SK-N-SH treated with all-trans-retinoic acid at 6 μM for 48 hours (cell line): ENCODE results near the gene GALNT17.

ENCODE experiments used
- ATAC-seq: fragments of 200-7000 bp; cut with Tn5 transposase; 3 replicates; pipeline ENCODE4 v1.9.1; 2020; ENCODE audit warnings: mild to moderate bottlenecking, moderate library complexity
- ARNTL ChIP-seq: fragments of 450-650 bp; formaldehyde crosslinking; IDR thresholded peaks from 2 replicates; pipeline ENCODE4 v1.5.0; 2020; ENCODE audit warnings: low read depth, mild to moderate bottlenecking, moderate library complexity, borderline replicate concordance
- BACH2 ChIP-seq: fragments of 250-450 bp; sonication (Bioruptor Pico); IDR thresholded peaks from 2 replicates; pipeline ENCODE4 v1.9.0; 2021; ENCODE audit warnings: mild to moderate bottlenecking, borderline replicate concordance
- CREB5 ChIP-seq: fragments of 250-450 bp; sonication (Bioruptor Pico); IDR thresholded peaks from 2 replicates; pipeline ENCODE4 v1.5.1; 2020; ENCODE audit warnings: low read depth, mild to moderate bottlenecking, moderate library complexity
- CSDC2 ChIP-seq: fragments of 250-450 bp; sonication (Bioruptor Pico); IDR thresholded peaks from 2 replicates; pipeline ENCODE4 v1.5.0; 2020; ENCODE audit warnings: mild to moderate bottlenecking, moderate library complexity
- CSRNP3 ChIP-seq: fragments of 250-450 bp; sonication (Bioruptor Pico); IDR thresholded peaks from 2 replicates; pipeline ENCODE4 v1.5.1; 2021; ENCODE audit warnings: mild to moderate bottlenecking, moderate library complexity
- ESRRG ChIP-seq: fragments of 250-450 bp; sonication (Bioruptor Pico); IDR thresholded peaks from 2 replicates; pipeline ENCODE4 v1.6.1; 2021; ENCODE audit warnings: mild to moderate bottlenecking
- GLIS3 ChIP-seq: fragments of 250-450 bp; sonication (Bioruptor Pico); IDR thresholded peaks from 2 replicates; pipeline ENCODE4 v1.5.0; 2020; ENCODE audit warnings: mild to moderate bottlenecking, moderate library complexity
- OSR1 ChIP-seq: fragments of 250-450 bp; sonication (Bioruptor Pico); IDR thresholded peaks from 2 replicates; pipeline ENCODE4 v1.8.0; 2022; ENCODE audit warnings: moderate library complexity, mild to moderate bottlenecking, inconsistent platforms
- PATZ1 ChIP-seq: fragments of 250-450 bp; sonication (Bioruptor Pico); IDR thresholded peaks from 2 replicates; pipeline ENCODE4 v1.8.0; 2020; ENCODE audit warnings: mild to moderate bottlenecking, moderate library complexity, borderline replicate concordance
- POU6F1 ChIP-seq: fragments of 250-450 bp; sonication (Bioruptor Pico); IDR thresholded peaks from 2 replicates; pipeline ENCODE4 v1.8.0; 2021; ENCODE audit warnings: low read depth, mild to moderate bottlenecking, moderate library complexity, borderline replicate concordance
- PPARA ChIP-seq: fragments of 250-450 bp; sonication (Bioruptor Pico); IDR thresholded peaks from 2 replicates; pipeline ENCODE4 v1.5.0; 2020; ENCODE audit warnings: mild to moderate bottlenecking, borderline replicate concordance
- RARB ChIP-seq: fragments of 250-450 bp; sonication (Bioruptor Pico); IDR thresholded peaks from 2 replicates; pipeline ENCODE4 v1.8.0; 2021; ENCODE audit warnings: mild to moderate bottlenecking, moderate library complexity
- SNAI2 ChIP-seq: fragments of 250-450 bp; sonication (Bioruptor Pico); IDR thresholded peaks from 2 replicates; pipeline ENCODE4 v1.5.0; 2020; ENCODE audit warnings: mild to moderate bottlenecking, moderate library complexity
- TCF4 ChIP-seq: fragments of 250-450 bp; sonication (Bioruptor Pico); IDR thresholded peaks from 2 replicates; pipeline ENCODE4 v1.8.0; 2021; ENCODE audit warnings: mild to moderate bottlenecking, moderate library complexity, borderline replicate concordance
- TOX ChIP-seq: fragments of 250-450 bp; sonication (Bioruptor Pico); IDR thresholded peaks from 2 replicates; pipeline ENCODE4 v1.8.0; 2021; ENCODE audit warnings: mild to moderate bottlenecking, moderate library complexity, borderline replicate concordance
- TSHZ2 ChIP-seq: fragments of 250-450 bp; sonication (Bioruptor Pico); IDR thresholded peaks from 2 replicates; pipeline ENCODE4 v1.5.0; 2020; ENCODE audit warnings: mild to moderate bottlenecking, moderate library complexity
- ZC3H10 ChIP-seq: fragments of 250-450 bp; sonication (Bioruptor Pico); IDR thresholded peaks from 2 replicates; pipeline ENCODE4 v1.5.1; 2021; ENCODE audit warnings: mild to moderate bottlenecking, moderate library complexity
- ZFP3 ChIP-seq: fragments of 250-450 bp; sonication (Bioruptor Pico); IDR thresholded peaks from 2 replicates; pipeline ENCODE4 v1.5.0; 2020; ENCODE audit warnings: mild to moderate bottlenecking, moderate library complexity
- ZFP30 ChIP-seq: fragments of 450-650 bp; formaldehyde crosslinking; IDR thresholded peaks from 2 replicates; pipeline ENCODE4 v1.5.0; 2022; ENCODE audit warnings: mild to moderate bottlenecking, moderate library complexity
- ZNF565 ChIP-seq: fragments of 450-650 bp; formaldehyde crosslinking; conservative IDR thresholded peaks from 2 replicates; pipeline ENCODE4 v1.5.0; 2020; ENCODE audit warnings: low read depth, mild to moderate bottlenecking, moderate library complexity
- ZNF70 ChIP-seq: fragments of 450-650 bp; formaldehyde crosslinking; IDR thresholded peaks from 2 replicates; pipeline ENCODE4 v1.5.0; 2020; ENCODE audit warnings: mild to moderate bottlenecking, moderate library complexity
- ZNF8 ChIP-seq: fragments of 450-650 bp; formaldehyde crosslinking; IDR thresholded peaks from 2 replicates; pipeline ENCODE4 v1.5.0; 2020; ENCODE audit warnings: mild to moderate bottlenecking, moderate library complexity

Gene GALNT17

GRCh38 chr7:71479231-71479630 is 347.3 kb downstream of the GALNT17 start:
- ATAC-seq = no peak
- TF ChIP-seq PATZ1 (CRISPR knock-in tag) (no peak), ZFP3 (CRISPR knock-in tag) (no peak), SNAI2 (CRISPR knock-in tag) (no peak), TCF4 (CRISPR knock-in tag) (no peak), TOX (CRISPR knock-in tag) (no peak), ZFP30 (no peak), ZNF8 (CRISPR knock-in tag) (no peak), ZC3H10 (CRISPR knock-in tag) (no peak), CSRNP3 (no peak), PPARA (CRISPR knock-in tag) (no peak), TSHZ2 (CRISPR knock-in tag) (no peak), GLIS3 (CRISPR knock-in tag) (no peak), BACH2 (CRISPR knock-in tag) (no peak), ZNF565 (no peak), CREB5 (no peak), CSDC2 (CRISPR knock-in tag) (no peak), ZNF70 (CRISPR knock-in tag) (no peak), ARNTL (CRISPR knock-in tag) (no peak), RARB (CRISPR knock-in tag) (no peak), OSR1 (CRISPR knock-in tag) (no peak)
- TF ChIP-seq, all 23 proteins: peak for 0

GRCh38 chr7:71480791-71481190 is 348.8 kb downstream of the GALNT17 start:
- TF ChIP-seq ESRRG (CRISPR knock-in tag) (no peak), CREB5 (no peak), POU6F1 (CRISPR knock-in tag) (no peak), OSR1 (CRISPR knock-in tag) (no peak), ARNTL (CRISPR knock-in tag) (no peak), ZNF8 (CRISPR knock-in tag) (no peak)
- no peak for ATAC-seq
